GM19455 (cell line): ENCODE measurements around the gene STX12.
"Not testable (repeated sequence)": the region's sequence is repeated elsewhere in the genome, so short reads cannot be mapped to it uniquely, and the experiment has no call there.

Experiments
- ATAC-seq: cut with Tn5 transposase; IDR thresholded peaks from one replicate; pipeline ENCODE4 v1.9.1; 2021; ENCODE audit not compliant: unreplicated experiment

STX12 gene

DNA sequence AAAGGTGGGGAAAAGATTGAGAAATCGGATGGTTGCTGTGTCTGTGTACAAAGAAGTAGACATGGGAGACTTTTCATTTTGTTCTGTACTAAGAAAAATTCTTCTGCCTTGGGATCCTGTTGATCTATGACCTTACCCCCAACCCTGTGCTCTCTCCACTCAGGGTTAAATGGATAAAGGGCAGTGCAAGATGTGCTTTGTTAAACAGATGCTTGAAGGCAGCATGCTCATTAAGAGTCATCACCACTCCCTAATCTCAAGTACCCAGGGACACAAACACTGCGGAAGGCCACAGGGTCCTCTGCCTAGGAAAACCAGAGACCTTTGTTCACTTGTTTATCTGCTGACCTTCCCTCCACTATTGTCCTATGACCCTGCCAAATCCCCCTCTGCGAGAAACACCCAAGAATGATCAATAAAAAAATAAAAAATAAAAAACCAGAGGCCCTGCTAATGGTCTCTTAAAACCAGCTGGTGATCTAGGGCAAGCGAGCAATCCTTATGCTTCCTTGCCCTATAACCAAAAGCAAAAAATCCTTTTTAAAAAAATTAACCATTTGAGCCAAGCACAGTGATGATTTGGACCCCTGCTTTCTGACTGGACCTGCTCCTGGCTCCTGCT, 56.4 kb downstream of the STX12 start:
- not testable (repeated sequence) for ATAC-seq

DNA sequence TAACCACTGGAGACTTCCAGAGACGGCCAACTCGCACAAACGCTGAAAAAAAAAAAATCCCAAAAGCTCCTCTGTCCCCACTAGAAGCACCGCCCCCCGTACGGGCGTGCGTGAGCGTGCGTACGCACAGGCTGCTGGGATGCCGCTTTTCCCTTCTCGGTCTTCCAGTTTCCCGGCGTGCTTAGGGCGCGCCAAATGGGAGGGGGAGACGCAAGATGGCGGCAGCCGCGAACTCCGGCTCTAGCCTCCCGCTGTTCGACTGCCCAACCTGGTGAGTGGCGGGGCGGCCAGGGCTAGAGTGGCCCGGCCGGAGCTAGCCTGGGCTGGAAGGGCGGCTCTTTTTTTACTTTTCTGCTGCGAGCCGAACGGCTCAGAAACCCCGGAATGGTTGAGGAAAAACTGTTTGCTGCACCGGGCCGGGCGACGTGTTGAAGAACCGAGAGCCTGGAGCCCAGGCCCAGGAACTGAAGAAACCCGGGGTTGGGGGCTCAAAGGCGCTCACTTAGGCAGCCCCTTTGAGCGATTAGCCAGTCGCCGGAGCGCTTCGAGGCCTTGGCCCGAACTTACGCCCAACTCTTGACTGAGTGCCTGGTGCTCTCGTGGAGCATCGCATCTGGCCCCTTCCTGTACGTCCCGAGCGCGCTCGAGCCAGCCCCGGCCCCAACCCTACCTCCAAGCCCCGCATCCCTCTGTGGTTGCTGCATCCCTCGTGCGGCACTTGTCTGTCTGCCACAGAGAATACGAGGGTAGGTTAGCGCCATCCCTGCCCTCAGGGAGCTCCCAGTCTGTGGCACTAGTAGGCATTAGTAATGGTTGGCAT, 57.8 kb downstream of the STX12 start, which contains the start of gene PPP1R8:
PPP1R8 (plus strand) TSS at position 162 of the 820 bp plus-strand sequence; CDS start at position 216, 54 bp downstream.
- ATAC-seq = peak; percentile 81

- ATAC-seq = no peak
Measured at GRCh38 chr1:27831568-27832410, 58.8 kb downstream of the STX12 start.

- ATAC-seq = no peak
Measured at GRCh38 chr1:27832762-27833161, 59.7 kb downstream of the STX12 start.

GRCh38 chr1:27833470-27833869, 60.5 kb downstream of the STX12 start:
- ATAC-seq = no peak

GRCh38 chr1:27835046-27835445, 62.0 kb downstream of the STX12 start:
- ATAC-seq = no peak

- ATAC-seq = no peak
Measured at GRCh38 chr1:27835501-27835900, 62.5 kb downstream of the STX12 start.

- no peak for ATAC-seq
Measured at GRCh38 chr1:27849951-27850350, 76.9 kb downstream of the STX12 start.

DNA sequence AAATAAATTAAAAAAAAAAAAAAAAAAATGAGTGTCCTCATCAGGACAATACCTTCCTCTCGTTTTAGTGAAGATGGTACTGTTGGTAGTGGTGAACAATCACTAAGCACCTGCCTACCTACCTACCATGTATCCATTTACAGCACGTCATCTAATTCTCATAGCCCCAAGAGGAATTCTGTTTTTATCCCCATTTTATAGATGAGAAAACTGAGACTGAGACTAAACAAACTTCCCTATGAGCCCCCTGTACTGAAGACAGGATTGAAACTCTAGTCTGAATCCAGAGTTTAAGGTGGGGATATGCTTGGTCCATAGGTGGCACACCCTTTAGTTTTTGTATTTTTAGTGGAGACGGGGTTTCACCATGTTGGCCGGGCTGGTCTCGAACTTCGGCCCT, 82.1 kb downstream of the STX12 start:
- no peak for ATAC-seq

DNA sequence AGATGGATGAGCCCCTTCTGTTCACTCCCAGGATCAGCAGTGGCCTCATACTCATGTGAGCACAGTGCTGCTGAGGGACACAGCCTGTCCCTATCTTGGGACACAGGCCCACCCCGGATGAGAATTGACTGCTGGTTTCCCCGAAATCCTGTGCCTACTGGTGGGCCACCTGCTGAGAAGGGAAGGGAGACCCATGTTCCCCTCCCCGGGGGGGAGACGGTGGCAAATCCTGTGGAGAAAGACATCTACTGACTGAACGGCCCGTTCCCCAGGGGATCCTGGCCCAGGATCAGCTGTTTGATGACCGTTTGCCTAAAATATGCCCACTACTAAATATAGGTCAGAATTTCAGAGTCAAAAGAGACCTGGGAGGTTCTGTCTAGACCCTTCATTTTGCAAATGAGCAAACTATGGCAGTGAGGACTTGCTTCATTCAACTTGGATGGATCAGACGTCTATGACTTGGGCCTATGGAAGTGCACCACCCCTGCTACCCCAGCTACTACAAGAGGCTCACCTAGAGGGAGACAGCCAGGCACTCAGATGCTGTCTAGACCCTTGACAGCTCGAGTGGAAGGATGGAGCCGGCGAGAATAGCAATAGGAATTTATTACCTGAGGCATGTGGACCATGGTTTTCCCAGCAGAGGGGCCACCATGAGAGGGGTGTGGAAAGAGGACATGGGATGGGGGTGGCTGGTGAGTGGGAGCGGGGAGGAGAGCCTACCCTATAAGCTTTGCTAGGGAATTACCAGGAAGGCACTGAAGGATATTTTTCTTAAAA, 83.7 kb downstream of the STX12 start:
- no peak for ATAC-seq

DNA sequence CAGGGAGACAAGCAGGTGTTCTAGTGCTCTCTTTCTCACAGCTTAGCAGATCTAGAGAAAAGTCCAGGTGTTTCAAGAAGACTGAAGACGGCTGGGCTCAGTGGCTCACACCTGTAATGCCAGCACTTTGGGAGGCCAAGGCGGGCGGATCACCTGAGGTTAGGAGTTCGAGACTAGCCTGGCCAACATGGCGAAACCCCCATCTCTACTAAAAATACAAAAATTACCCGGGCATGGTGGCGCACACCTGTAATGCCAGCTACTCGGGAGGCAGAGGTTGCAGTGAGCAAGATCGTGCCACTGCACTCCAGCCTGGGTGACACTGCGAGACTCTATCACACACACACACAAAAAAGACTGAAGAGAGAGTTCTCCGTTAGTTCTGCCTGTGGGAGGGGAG, 84.5 kb downstream of the STX12 start:
- ATAC-seq = not testable (repeated sequence)

- peak; percentile 73 for ATAC-seq
Measured at GRCh38 chr1:27858072-27858948, 85.3 kb downstream of the STX12 start.

DNA sequence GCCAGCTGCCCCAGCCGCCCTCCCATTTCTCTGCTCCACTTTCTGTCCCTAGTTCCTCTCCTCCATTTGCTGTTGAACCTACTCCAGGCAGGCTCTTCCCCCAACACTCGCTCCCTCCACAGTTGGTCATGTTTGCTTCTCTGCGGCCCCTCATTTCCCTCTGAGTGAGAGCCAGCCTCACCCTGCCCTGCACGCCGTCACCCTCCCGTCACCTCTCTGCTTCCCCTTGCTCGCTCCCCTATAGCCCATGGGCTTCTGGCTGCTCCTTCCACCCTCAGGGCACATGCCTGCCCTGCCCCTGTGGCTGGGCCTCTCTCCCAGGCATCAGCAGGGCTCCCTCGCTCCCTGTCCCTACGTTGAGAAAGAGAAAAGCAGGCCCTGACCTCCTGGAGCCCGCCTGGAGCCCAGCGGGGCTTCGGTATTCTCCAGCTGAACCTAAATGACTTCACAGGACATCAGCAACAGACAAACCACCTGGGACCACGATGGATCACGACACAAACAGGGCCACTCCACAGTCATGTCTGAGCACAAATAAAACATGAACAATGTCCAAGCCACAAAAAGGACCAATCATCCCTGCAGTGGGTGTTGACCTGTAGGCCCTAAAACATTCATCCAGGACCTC, 86.0 kb downstream of the STX12 start:
- no peak for ATAC-seq

DNA sequence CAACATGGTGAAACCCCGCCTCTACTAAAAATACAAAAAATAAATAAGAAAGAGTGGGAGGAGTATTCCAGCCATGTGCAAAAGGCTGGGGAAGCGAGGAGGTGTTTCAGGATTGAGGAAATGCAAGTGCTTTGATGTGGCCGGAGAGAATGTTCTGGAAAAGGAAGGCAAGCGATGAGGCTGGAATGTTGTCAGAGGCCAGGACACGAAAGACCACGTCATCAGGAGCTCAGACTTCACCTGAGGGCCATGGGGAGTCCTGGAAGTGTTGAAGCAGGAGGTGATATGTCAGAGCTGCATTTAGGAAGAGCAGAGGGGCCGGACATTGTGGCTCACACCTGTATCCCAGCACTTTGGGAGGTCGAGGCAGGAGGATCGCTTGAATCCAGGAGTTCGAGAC, 88.4 kb downstream of the STX12 start:
- ATAC-seq = no peak

GRCh38 chr1:27862004-27862403, 89.0 kb downstream of the STX12 start:
- ATAC-seq = no peak

DNA sequence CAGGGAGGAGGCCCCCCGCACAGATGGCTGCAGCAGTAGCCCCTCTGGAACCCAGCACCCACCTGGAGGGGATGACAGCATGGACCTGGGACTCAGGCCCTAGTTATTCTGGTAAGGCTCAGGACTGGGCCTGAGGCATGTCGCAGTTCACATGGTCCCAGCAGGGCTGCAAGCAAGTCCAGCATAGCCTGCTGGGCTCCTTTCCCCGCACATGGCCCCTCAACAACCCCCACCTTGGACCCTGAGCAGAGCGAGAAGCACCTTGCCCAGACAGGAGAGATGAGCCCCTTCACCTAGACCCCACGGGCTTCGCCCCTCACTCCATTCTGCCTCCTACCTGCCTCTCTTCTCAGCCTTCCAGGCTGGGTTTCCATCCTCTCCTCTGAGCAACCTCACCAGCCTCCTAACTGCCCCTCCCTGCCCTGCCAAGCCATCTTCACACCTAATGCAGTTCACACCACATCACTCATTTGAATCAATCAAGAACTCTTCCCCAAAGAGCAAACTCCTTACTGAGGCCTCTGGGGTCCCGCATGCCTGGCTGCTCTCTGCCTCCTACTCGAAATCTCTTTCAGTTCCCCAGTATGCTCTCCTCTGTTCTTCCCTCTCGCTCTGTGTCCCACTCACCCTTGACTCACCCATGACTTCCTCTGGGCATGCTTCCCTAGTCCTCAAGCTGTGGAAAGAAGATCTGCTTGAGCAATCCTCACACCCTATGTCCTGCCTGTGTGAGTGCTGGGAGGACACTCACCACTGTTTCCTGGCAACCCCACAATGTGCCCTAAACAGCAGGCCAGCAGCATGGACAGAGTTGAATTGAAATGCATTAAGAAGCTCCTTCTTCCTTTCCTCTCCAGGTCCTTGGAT, 89.9 kb downstream of the STX12 start:
- ATAC-seq = no peak

DNA sequence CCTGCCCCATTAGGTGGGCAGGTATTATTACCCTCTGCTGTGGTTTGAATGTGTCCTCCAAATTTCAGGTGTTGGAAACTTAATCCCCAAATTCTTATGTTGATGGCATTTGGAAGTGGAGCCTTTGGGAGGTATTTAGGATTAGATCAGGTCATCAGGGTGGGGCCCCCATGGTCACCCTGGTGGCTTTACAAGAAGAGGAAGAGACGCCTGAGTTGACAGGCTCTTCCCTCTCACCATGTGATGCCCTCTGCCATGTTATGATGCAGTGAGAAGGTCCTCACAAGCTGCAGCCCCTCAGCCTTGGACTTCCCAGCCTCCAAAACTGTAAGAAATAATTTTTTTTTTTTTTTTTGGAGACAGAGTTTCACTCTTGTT, 90.5 kb downstream of the STX12 start:
- ATAC-seq = no peak

DNA sequence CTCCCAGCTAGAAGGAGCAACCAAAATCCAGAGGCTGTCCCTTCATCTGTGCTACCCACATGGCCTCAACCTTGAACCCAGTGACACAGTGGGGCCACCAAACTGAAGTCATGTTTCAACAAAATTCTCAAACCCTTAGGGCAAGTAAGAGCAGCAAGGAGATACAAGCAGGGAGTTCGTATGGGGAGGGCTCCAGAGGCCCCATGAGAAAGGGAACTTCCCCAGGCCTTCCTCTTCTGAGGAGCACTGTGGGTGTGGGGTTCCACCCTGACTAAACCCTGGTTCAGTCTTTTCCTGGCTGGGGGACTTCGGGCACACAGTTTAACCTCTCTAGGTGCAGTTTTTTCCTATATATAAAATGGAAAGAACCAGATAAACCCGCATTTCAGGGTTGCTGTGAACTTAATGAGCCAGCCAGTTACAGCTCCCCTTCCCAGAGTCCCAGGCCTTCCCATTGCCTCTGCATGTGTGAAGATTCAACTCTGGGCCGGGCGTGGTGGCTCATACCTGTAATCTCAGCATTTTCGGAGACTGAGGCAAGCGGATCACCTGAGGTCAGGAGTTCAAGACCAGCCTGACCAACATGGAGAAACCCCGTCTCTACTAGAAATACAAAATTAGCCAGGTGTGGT, 91.4 kb downstream of the STX12 start:
- ATAC-seq = no peak
